ENCODE measurements around the gene P3H3.
"Not testable (repeated sequence)": the region's sequence is repeated elsewhere in the genome, so short reads cannot be mapped to it uniquely, and the experiment has no call there.

P3H3 gene

GRCh38 chr12:6849427-6849826, 21.2 kb downstream of the P3H3 start:
- DNase-seq = no peak

- no peak for DNase-seq
These were observed 21.9 kb downstream of the P3H3 start for GRCh38 chr12:6849976-6850560.

GRCh38 chr12:6850796-6851152, 22.6 kb downstream of the P3H3 start:
- DNase-seq = no peak

- peak; percentile 48 for DNase-seq
These were observed 23.1 kb downstream of the P3H3 start, which contains the start of gene CDCA3 for GRCh38 chr12:6851153-6851920. Gene CDCA3, minus strand, starts transcription at chr12:6851286. Its CDS starts 334 bp downstream, at chr12:6850952.

GRCh38 chr12:6851921-6852650, 23.9 kb downstream of the P3H3 start, which contains the start of gene USP5:
Gene USP5, plus strand, starts transcription at chr12:6852150. Its CDS starts 30 bp downstream, at chr12:6852180.
- DNase-seq = peak; percentile 97

GRCh38 chr12:6852651-6853354, 24.6 kb downstream of the P3H3 start:
- no peak for DNase-seq

- DNase-seq = no peak
These were observed 25.4 kb downstream of the P3H3 start for GRCh38 chr12:6853626-6854025.

GRCh38 chr12:6854036-6854435, 25.8 kb downstream of the P3H3 start:
- DNase-seq = no peak

- DNase-seq = no peak
These were observed 27.1 kb downstream of the P3H3 start for GRCh38 chr12:6855322-6855721.

GRCh38 chr12:6858799-6859198, 30.6 kb downstream of the P3H3 start:
- no peak for DNase-seq

- DNase-seq = no peak
These were observed 31.9 kb downstream of the P3H3 start for GRCh38 chr12:6860116-6860515.

- DNase-seq = no peak
These were observed 32.7 kb downstream of the P3H3 start for GRCh38 chr12:6860942-6861341.

GRCh38 chr12:6861391-6861790, 33.2 kb downstream of the P3H3 start:
- no peak for DNase-seq

GRCh38 chr12:6863033-6863432, 34.8 kb downstream of the P3H3 start:
- no peak for DNase-seq

- DNase-seq = no peak
These were observed 35.5 kb downstream of the P3H3 start for GRCh38 chr12:6863586-6864321.

- DNase-seq = not testable (repeated sequence)
These were observed 37.1 kb downstream of the P3H3 start for GRCh38 chr12:6865307-6865706.

GRCh38 chr12:6866163-6866919, 38.1 kb downstream of the P3H3 start:
- DNase-seq = no peak

- DNase-seq = no peak
These were observed 38.8 kb downstream of the P3H3 start for GRCh38 chr12:6866920-6867412.

GRCh38 chr12:6867413-6868210, 39.4 kb downstream of the P3H3 start, which contains the start of gene TPI1:
Gene TPI1, plus strand, starts transcription at chr12:6867531. Its CDS starts 36 bp downstream, at chr12:6867567.
- DNase-seq = peak; percentile 69
